HG03469 (cell line): ENCODE results near the gene RBM33.
"Not testable (repeated sequence)": the region's sequence is repeated elsewhere in the genome, so short reads cannot be mapped to it uniquely, and the experiment has no call there.

ENCODE experiments used
- ATAC-seq: cut with Tn5 transposase; IDR thresholded peaks from one replicate; pipeline ENCODE4 v1.9.1; 2021; ENCODE audit warnings: mild to moderate bottlenecking, moderate library complexity, moderate number of reproducible peaks; ENCODE audit not compliant: unreplicated experiment

The RBM33 gene

DNA sequence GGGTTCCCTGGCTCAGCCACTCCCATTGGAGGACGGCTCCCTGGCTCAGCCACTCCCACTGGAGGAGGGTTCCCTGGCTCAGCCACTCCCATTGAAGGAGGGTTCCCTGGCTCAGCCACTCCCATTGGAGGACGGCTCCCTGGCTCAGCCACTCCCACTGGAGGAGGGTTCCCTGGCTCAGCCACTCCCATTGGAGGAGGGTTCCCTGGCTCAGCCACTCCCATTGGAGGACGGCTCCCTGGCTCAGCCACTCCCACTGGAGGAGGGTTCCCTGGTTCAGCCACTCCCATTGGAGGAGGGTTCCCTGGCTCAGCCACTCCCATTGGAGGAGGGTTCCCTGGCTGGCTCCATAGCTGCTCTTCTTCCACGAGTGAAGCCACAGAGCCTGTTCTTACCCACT, 173.1 kb downstream of the RBM33 start:
- not testable (repeated sequence) for ATAC-seq

DNA sequence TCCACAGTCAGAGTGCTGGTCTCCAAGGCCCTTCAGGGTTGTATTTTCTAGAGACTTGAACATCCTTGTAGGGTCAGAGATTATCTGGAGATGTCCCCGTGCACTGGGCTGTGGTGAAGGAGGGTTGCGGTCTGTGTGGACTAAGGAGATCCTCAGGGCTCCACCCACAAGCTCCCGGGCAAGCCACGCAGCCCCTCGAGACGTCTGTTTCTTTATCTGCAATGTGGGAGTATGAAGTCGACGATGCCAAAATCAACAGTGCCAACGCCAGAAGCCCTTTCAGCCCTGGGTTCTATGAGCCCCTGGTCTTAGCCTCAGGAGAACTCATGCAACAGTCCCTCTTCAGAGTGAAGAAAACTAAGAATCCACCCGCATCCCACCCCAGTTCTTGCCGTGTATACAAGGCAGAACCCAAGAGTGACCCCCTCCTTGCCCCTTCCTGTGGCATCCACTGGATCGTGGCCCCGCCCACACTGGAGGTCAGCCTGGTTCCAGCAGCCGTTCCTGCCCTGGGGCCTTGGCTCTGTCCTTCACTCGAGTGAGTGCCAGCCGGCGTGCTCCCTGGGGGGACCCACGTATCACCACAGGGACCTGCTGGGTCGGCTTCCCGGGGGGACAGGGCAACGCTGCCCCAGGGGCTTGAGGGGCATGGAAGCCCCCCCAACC, 173.8 kb downstream of the RBM33 start:
- ATAC-seq: no peak

DNA sequence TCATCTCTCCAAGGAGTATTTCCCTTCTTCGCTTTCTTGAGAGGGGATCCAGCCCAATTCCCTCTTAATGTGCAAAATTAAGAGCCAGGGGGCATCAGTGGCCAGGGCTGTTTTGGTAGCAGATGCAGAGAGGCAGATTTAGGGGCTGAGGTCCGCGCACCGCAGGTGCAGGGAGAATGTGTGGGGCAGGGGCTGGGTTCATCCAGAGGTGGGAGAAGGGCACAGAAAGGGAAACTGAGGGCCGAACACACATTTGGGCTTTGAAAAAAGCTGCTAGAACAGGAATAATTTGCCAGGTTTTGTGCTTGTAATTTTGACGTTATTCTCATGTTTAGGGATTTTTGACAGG, 174.3 kb downstream of the RBM33 start:
- ATAC-seq: no peak

DNA sequence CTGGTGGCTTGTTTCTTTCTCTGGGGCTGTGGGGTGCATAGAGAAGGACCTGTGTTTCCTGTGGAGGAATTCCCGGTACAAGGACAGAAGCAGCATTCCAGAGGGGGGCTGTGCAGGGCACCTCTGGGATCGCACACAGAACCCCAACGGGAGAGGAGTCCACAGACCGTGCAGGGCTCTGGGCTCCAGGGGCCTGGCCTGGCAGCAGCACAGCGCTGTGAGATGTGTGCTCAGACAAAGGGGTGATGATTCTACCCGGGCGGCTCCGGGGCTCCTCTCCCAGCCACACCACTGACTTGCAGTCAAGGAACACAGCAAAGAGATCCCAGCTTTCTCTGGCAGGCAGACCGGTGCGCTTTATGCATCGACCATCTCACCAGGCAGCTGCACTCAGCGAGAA, 174.7 kb downstream of the RBM33 start:
- no peak for ATAC-seq

DNA sequence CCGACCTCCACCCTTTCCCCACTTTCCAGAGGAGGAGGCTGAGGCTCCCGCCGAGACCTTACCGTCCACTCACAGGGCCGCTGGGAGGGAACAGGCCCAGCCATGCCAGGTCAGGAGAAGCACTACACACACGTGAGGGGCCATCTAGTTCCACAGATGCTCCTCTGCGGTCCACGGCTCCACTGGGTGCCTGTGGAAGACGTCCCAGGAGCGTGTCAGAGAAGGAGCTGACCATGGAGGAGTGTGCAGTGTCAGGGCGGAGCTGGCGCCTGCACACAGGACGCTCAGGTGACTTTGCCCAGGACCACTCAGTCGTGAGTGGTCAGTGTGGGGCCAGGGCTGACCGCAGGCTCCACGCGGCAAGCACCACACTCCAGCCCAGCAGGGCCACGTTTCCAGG, 175.8 kb downstream of the RBM33 start:
- no peak for ATAC-seq

DNA sequence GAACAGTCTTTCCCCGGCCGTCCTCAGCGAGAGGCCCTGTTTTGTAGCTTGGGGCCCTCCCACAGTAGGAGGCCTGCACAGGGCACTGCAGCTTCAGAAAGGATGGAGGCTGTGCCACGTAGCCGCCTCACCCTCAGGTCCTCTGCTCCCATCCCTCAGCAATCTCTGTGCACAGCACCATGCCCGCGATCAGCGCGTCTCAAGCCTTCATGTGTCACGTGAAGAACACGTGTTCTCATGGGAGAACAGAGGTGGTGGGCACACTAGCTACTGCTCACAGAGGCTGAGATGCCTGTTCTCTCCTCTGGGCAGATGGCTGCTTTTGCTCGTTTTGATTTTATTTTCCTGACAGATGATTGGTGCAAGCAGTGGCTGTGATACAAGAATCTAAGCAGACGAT, 176.3 kb downstream of the RBM33 start:
- ATAC-seq: no peak

DNA sequence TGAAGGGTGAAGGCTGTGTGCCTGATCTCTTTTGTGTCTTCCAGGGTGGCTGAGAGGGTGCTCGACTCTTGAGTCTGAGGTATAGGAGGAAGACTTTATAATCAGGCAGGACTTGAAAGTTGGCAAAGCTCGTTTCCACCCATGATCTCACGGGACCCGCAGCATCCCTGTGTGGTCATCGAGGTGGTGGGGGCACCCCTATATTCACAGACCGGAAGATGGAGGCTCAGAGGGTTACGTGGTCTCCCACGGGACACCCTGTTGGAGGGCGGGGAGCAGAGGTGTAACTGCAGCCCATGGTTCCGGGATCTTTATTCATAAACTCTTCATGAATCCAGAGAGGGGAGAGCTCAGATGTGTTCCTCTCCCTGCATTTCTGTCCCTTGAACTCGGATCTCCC, 177.4 kb downstream of the RBM33 start:
- no peak for ATAC-seq

DNA sequence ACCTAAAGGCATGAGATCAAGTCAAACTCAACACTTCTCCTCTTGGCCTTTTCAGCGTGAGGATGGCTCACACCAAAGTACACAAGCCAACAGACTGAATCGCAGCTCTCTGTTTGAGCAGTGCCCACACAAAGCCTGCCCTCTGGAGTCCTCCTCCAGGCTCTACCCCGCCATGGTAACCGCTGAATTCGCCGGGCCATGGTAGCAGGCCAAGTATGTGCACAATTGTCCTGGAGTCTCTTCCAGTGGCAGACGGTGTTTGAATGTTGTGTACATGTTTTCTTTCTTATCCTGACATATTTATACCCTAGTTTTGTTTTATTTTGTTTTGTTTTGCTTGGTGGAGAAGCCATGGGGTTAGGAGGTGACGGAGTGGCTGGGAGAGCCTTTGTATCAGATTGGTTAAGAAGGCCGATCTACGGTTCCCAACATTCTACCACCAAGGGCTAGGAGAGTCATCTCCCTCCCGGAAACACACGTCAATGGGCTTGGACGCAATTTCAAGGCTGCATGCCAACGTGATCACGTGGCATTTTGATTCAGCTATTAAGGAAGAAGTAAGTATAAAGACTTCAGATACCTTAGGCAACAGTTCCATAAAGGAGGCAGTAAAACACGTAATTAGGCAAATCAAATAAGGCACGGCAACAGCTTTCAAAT, 179.9 kb downstream of the RBM33 start:
- ATAC-seq: no peak

DNA sequence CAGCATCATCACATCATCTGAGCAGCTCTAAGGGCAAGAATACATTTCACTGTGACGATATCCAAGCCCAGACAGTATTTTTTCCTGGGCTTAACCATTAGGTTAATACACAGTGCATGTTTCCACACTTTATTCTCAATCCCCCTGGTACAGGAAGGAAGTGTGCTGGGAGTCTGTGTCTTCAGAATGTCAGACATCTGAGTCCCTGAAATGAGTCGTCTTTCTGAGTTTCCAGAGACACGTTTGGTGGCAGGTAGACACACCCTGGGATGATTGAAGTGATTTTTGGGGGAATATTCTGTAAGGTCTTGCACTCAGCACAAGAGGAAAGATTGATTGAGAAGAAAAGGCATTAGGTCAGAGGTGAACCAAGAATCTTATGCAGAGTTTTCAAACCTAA, 180.9 kb downstream of the RBM33 start:
- ATAC-seq: no peak

DNA sequence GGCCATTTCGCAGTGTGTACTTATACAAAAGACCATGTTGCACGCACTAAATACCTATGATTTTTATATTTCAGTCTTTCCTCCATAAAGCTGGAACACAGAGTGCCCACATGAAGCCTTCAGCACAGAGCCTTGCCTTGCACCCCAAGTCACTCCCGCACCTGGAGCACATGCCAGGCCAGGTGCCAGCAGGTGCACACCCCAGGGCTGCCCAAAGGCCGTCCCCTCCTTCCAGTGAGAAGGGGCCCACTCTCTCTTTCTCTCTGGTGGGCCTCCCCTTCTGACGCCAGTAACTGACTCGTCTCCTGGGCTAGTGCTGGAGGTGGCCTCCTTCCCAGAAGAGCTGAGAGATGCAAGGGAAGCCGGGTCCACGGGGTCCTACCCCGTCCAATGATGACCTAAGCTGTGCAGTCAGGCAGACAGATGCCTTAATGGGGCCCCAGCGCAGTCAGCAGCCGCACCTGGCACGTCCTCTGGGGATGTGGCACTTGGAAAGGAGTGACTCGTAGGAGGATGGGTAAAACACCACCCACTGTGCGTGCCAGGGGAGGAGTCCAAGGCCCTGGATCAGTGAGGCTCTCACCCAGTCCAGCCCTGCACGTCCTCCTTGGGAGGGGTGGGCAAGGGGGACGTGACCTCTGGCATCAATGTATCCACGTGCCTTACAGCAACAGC, 185.5 kb downstream of the RBM33 start:
- ATAC-seq: no peak
